GM13977 (cell line): ENCODE results near the gene CYP4F12.
A peak's percentile ranks its signal among the peaks of the same experiment; 100 is the strongest.

Experiments used
- DNase-seq: peaks from one replicate; pipeline ENCODE4 v3.0.0; 2012; ENCODE audit warnings: low spot score
- CTCF ChIP-seq: IDR thresholded peaks from 2 replicates; pipeline ENCODE4 v1.5.1; 2012; ENCODE audit warnings: mild to moderate bottlenecking, control low read depth; ENCODE audit not compliant: insufficient read depth; ENCODE audit errors: extremely low read depth, missing control alignments
- in situ Hi-C: fragments of 300-500 bp; cut with MboI; formaldehyde crosslinking; loops from one replicate; pipeline ENCODE4 v1.12.0; 2022; ENCODE audit warnings: low sequenced_read_pairs, low pct_unique_long_range_greater_than_20kb, mixed read lengths, inconsistent platforms; ENCODE audit not compliant: unreplicated experiment

CYP4F12 gene

GRCh38 chr19:15701757-15702533 lies 29.1 kb downstream of the CYP4F12 start:
- in situ Hi-C loops, result no loop called here
- no peak for TF ChIP-seq CTCF
- DNase-seq, result no peak

GRCh38 chr19:15702534-15702930 lies 29.6 kb downstream of the CYP4F12 start:
- TF ChIP-seq CTCF, result peak; percentile 27

GRCh38 chr19:15714638-15715037 lies 41.8 kb downstream of the CYP4F12 start:
- TF ChIP-seq CTCF, result no peak
- no peak for DNase-seq
- in situ Hi-C loops, result no loop called here

More at GRCh38 chr19:15702534-15702930, 29.6 kb downstream of the CYP4F12 start:
- DNase-seq, result no peak
- in situ Hi-C loops, result no loop called here

- no peak for TF ChIP-seq CTCF
- in situ Hi-C loops, result no loop called here
Observed at GRCh38 chr19:15715642-15716041, 42.8 kb downstream of the CYP4F12 start.

GRCh38 chr19:15717809-15718208 lies 44.9 kb downstream of the CYP4F12 start:
- in situ Hi-C loops, result no loop called here
- DNase-seq, result no peak

More at GRCh38 chr19:15715642-15716041, 42.8 kb downstream of the CYP4F12 start:
- DNase-seq, result no peak

GRCh38 chr19:15721268-15721667 lies 48.4 kb downstream of the CYP4F12 start:
- TF ChIP-seq CTCF, result no peak
- in situ Hi-C loops, result no loop called here
- DNase-seq, result no peak

More at GRCh38 chr19:15717809-15718208, 44.9 kb downstream of the CYP4F12 start:
- no peak for TF ChIP-seq CTCF
